ENCODE results near the gene NHLH2. TPM values are rescaled to one million over a fixed set of nuclear protein-coding genes. Genes with fewer than 3 reads are reported as not detected.

Gene NHLH2
- total RNA-seq, 4 donors from 2014 or later = 0.25 to 0.88 (median 0.47) TPM

Other genes with a start within 250 kb of the NHLH2 start
- gene VANGL1, start 199.2 kb downstream of the NHLH2 start, total RNA-seq = 10 to 100 TPM in 3 of 4 donors, 1 to 10 TPM in 1; 9.5 to 22.2 (median 17.2) TPM
- gene CASQ2, start 72.4 kb downstream of the NHLH2 start, total RNA-seq = 1 to 10 TPM in 3 of 4 donors, under 1 TPM in 1; 0.19 to 4.9 (median 2.0) TPM
- 10 to 100 TPM in 3 of 4 donors, 1 to 10 TPM in 1; 7.9 to 11.5 (median 10.5) TPM for gene SLC22A15, start 135.4 kb upstream of the NHLH2 start, total RNA-seq

Data from lower leg skin (tissue), 4 donors.